Measurements from ENCODE around the gene HOXA3.

DNA sequence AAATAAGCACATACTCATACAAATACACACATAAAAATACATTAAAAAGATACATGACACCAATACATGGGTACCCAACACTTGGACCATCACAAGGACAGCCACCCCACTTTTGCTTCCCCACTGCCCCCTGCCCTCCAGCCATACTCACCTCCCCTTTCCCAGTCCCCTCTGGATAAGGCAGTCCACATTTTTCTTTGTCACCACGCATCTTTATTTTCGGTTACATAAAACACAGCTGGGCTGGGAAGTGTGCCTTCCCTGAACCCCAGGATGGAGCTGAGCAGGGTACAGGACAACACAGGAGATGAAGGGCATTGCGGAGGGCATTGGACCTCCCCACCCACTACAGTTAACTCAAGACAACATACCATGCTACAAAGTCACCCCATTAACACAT, 1.1 kb upstream of the HOXA3 start:
- TF ChIP-seq, protein P1, sequence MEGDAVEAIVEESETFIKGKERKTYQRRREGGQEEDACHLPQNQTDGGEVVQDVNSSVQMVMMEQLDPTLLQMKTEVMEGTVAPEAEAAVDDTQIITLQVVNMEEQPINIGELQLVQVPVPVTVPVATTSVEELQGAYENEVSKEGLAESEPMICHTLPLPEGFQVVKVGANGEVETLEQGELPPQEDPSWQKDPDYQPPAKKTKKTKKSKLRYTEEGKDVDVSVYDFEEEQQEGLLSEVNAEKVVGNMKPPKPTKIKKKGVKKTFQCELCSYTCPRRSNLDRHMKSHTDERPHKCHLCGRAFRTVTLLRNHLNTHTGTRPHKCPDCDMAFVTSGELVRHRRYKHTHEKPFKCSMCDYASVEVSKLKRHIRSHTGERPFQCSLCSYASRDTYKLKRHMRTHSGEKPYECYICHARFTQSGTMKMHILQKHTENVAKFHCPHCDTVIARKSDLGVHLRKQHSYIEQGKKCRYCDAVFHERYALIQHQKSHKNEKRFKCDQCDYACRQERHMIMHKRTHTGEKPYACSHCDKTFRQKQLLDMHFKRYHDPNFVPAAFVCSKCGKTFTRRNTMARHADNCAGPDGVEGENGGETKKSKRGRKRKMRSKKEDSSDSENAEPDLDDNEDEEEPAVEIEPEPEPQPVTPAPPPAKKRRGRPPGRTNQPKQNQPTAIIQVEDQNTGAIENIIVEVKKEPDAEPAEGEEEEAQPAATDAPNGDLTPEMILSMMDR (IDR thresholded peaks at IDR 0.05), result no peak
- no peak for TF ChIP-seq EZH2 (IDR thresholded peaks at IDR 0.05)

Data from neural progenitor cell (in vitro differentiated cells).